CD14-positive monocyte (primary cell): ENCODE results near the gene GALP. TPM values are rescaled to one million over a fixed set of nuclear protein-coding genes. Genes with fewer than 3 reads are reported as not detected.

ENCODE experiments used
- DNase-seq, 3 donors: peaks; one replicate each; pipeline ENCODE4 v3.0.0-alpha.2; 2011 to 2022
- H2AFZ ChIP-seq: 2 replicates; pipeline ENCODE4 v1.6.0; 2012; ENCODE audit warnings: mild to moderate bottlenecking, low read depth, low read length, inconsistent platforms; ENCODE audit not compliant: insufficient read depth, poor library complexity, severe bottlenecking
- H3K27ac ChIP-seq, 2 donors: 1 replicate in 1 of 2; 2 replicates in 1 of 2; pipeline ENCODE4 v1.5.1; 2012 to 2013; ENCODE audit warnings: low read length in 2 of 2, control low read depth in 1 of 2, inconsistent platforms in 1 of 2, low read depth in 1 of 2, mild to moderate bottlenecking in 1 of 2
- H3K27me3 ChIP-seq, 2 donors: one replicate each; pipeline versions ENCODE4 v1.6.0 to v1.6.1; 2011 to 2013; ENCODE audit warnings: low read length in 2 of 2; ENCODE audit not compliant: control insufficient read depth in 2 of 2, insufficient read depth in 2 of 2
- H3K36me3 ChIP-seq, 2 donors: replicated peaks in 1 of 2; 1 replicate in 1 of 2; 2 replicates in 1 of 2; pipeline versions ENCODE4 v1.5.1 to v1.6.1; 2012 to 2013; ENCODE audit warnings: low read length in 2 of 2, control low read depth in 1 of 2, inconsistent platforms in 1 of 2, mild to moderate bottlenecking in 1 of 2; ENCODE audit not compliant: insufficient read depth in 2 of 2, control insufficient read depth in 1 of 2
- H3K4me1 ChIP-seq, 2 donors: 1 replicate in 1 of 2; 2 replicates in 1 of 2; pipeline versions ENCODE4 v1.5.1 to v1.6.1; 2012 to 2013; ENCODE audit warnings: low read length in 2 of 2, control low read depth in 1 of 2, inconsistent platforms in 1 of 2, mild to moderate bottlenecking in 1 of 2, moderate library complexity in 1 of 2; ENCODE audit not compliant: insufficient read depth in 2 of 2, control insufficient read depth in 1 of 2
- H3K4me2 ChIP-seq: replicated peaks from 2 replicates; pipeline ENCODE3; 2012; ENCODE audit warnings: low read length, moderate library complexity, mild to moderate bottlenecking; ENCODE audit not compliant: poor library complexity, severe bottlenecking; ENCODE audit errors: extremely low read depth
- H3K4me3 ChIP-seq, 3 experiments: fragments of 200-600 bp in 1 of 3; sonication (generic) in 1 of 3; replicated peaks in 1 of 3; 1 replicate in 2 of 3; 2 replicates in 1 of 3; pipeline ENCODE4 v1.5.1; 2011 to 2013; ENCODE audit warnings: low read length in 3 of 3, mild to moderate bottlenecking in 3 of 3, control low read depth in 2 of 3, low read depth in 2 of 3, inconsistent platforms in 1 of 3, moderate library complexity in 1 of 3
- H3K79me2 ChIP-seq: 2 replicates; pipeline ENCODE4 v1.6.0; 2012; ENCODE audit warnings: mild to moderate bottlenecking, control low read depth, inconsistent platforms, low read length, moderate library complexity; ENCODE audit not compliant: insufficient read depth
- H3K9ac ChIP-seq: 2 replicates; pipeline ENCODE4 v1.6.0; 2017; ENCODE audit warnings: low read length, mild to moderate bottlenecking; ENCODE audit not compliant: insufficient read depth, poor library complexity, severe bottlenecking
- H3K9me3 ChIP-seq, 2 donors: replicated peaks in 1 of 2; 1 replicate in 1 of 2; 2 replicates in 1 of 2; pipeline versions ENCODE4 v1.5.1 to v1.6.1; 2012 to 2013; ENCODE audit warnings: low read length in 2 of 2, control low read depth in 1 of 2; ENCODE audit not compliant: control insufficient read depth in 1 of 2, insufficient read depth in 1 of 2
- H4K20me1 ChIP-seq: 2 replicates; pipeline ENCODE4 v1.6.0; 2012; ENCODE audit warnings: mild to moderate bottlenecking, low read length, control low read depth, moderate library complexity; ENCODE audit not compliant: insufficient read depth
- H3K27ac Mint-ChIP-seq, 7 donors: one replicate each; pipeline ENCODE4 v1.8.0; 2020; ENCODE audit warnings: mild to moderate bottlenecking in 7 of 7, mixed read lengths in 7 of 7, moderate library complexity in 6 of 7, inconsistent platforms in 2 of 7
- H3K27me3 Mint-ChIP-seq, 3 donors: one replicate each; pipeline ENCODE4 v1.8.0; 2021 to 2022; ENCODE audit warnings: low read depth in 3 of 3, mild to moderate bottlenecking in 3 of 3, mixed read lengths in 3 of 3, moderate library complexity in 3 of 3, inconsistent platforms in 1 of 3
- H3K36me3 Mint-ChIP-seq, 2 donors: one replicate each; pipeline ENCODE4 v1.8.0; 2020; ENCODE audit warnings: mixed read lengths in 2 of 2, inconsistent platforms in 1 of 2, mild to moderate bottlenecking in 1 of 2
- H3K4me1 Mint-ChIP-seq: one replicate; pipeline ENCODE4 v1.8.0; 2020; ENCODE audit warnings: mild to moderate bottlenecking, mixed read lengths
- H3K4me3 Mint-ChIP-seq, 2 donors: one replicate each; pipeline ENCODE4 v1.8.0; 2020; ENCODE audit warnings: mild to moderate bottlenecking in 2 of 2, mixed read lengths in 2 of 2, moderate library complexity in 1 of 2
- H3K9me3 Mint-ChIP-seq, 7 donors: one replicate each; pipeline ENCODE4 v1.8.0; 2020 to 2022; ENCODE audit warnings: mixed read lengths in 7 of 7, mild to moderate bottlenecking in 6 of 7, moderate library complexity in 6 of 7, inconsistent platforms in 2 of 7
- WGBS: methylation state at CpG from one replicate; pipeline ENCODE4 v1.1.5; 2013; ENCODE audit warnings: missing lambda C conversion rate; ENCODE audit not compliant: insufficient coverage; 5-methylcytosine and 5-hydroxymethylcytosine counted together
- intact Hi-C, 2 donors: fragments of 100-400 bp; cut with micrococcal nuclease; formaldehyde crosslinking; loops; one replicate each; pipeline versions ENCODE4 v1.15.0 to v1.15.1; 2023
- polyA plus RNA-seq, 3 donors: library from polyadenylated mRNA; depleted of rRNA in 1 of 3; unstranded in 2 of 3; stranded (reverse) in 1 of 3; fragments of 300-500 nt in 2 of 3; fragments of >200 nt in 1 of 3; fragmentation: Illumina TruSeq in 2 of 3; gene quantifications; 1 replicate in 2 of 3; 2 replicates in 1 of 3; pipeline ENCODE4 v1.2.3, GENCODE V29; 2012 to 2021
- TF ChIP-seq, protein P1 (sequence below): fragments of 200-600 bp; IDR thresholded peaks from one replicate; pipeline ENCODE4 v1.8.0; 2022; ENCODE audit warnings: antibody characterized with exemption, mild to moderate bottlenecking

The GALP gene
- polyA plus RNA-seq, 3 donors = not detected

DNA sequence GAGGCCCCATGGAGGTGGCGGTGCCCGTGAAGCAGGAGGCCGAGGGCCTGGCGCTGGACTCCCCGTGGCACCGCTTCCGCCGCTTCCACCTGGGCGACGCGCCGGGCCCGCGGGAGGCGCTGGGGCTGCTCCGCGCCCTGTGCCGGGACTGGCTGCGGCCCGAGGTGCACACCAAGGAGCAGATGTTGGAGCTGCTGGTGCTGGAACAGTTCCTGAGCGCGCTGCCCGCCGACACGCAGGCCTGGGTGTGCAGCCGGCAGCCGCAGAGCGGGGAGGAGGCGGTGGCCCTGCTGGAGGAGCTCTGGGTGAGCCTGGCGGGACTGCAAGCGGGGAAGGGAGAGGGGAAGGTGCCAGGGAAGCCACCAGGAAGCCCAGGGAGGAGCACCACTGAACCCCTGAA, 28.9 kb upstream of the GALP start:
- TF ChIP-seq, protein P1, sequence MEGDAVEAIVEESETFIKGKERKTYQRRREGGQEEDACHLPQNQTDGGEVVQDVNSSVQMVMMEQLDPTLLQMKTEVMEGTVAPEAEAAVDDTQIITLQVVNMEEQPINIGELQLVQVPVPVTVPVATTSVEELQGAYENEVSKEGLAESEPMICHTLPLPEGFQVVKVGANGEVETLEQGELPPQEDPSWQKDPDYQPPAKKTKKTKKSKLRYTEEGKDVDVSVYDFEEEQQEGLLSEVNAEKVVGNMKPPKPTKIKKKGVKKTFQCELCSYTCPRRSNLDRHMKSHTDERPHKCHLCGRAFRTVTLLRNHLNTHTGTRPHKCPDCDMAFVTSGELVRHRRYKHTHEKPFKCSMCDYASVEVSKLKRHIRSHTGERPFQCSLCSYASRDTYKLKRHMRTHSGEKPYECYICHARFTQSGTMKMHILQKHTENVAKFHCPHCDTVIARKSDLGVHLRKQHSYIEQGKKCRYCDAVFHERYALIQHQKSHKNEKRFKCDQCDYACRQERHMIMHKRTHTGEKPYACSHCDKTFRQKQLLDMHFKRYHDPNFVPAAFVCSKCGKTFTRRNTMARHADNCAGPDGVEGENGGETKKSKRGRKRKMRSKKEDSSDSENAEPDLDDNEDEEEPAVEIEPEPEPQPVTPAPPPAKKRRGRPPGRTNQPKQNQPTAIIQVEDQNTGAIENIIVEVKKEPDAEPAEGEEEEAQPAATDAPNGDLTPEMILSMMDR = no peak
- Histone ChIP-seq H3K4me1 (peaks cover 1% of the 10 kb centered on the region in 2 donors), H3K9me3 (no peaks in the 10 kb centered on the region), H3K4me3 (no peak overlapping the region), H3K27ac (no peak overlapping the region), H3K4me2 (no peak overlapping the region), H3K36me3 (peaks cover 4 to 10% of the 10 kb centered on the region in 2 donors), H3K79me2 (peaks cover 2% of the 10 kb centered on the region), H3K9ac (no peak overlapping the region), H4K20me1 (no peaks in the 10 kb centered on the region), H2AFZ (no peak overlapping the region), H3K27me3 (no peaks in the 10 kb centered on the region)
- H3K4me1 Mint-ChIP-seq = peaks cover 9% of the 10 kb centered on the region
- H3K4me3 Mint-ChIP-seq = no peak overlapping the region
- H3K36me3 Mint-ChIP-seq = peaks cover 13 to 34% of the 10 kb centered on the region in 2 donors
- peaks cover 0 to 2% (median 0%) of the 10 kb centered on the region in 3 donors for H3K27me3 Mint-ChIP-seq
- DNase-seq = no peak
- intact Hi-C loops = no loop called here
- H3K27ac Mint-ChIP-seq = no peak overlapping the region
- peaks cover 0 to 3% (median 2%) of the 10 kb centered on the region in 7 donors for H3K9me3 Mint-ChIP-seq
- WGBS = 94% methylated on average over 31 of the region's 31 CpGs

DNA sequence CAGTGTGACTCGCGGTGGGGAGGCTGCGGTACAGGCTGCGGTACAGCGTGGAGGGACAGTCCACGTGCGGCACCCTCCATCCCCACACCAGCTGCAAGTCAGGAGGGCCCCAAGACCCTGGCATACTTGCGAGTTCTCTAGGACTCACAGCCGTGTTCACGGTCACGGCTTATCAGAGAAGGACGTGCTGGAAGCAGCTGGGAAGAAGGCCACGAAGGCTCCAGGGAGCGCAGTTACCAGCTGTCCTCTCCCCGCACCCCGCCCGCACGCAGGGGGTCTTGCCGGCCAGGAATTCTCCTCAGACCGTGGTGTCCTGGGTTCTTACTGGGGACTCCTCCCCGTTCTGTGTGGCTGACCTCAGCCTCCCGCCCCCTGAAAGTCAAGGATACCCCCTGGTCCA, 28.5 kb upstream of the GALP start:
- Histone ChIP-seq H3K27me3 (no peaks in the 10 kb centered on the region), H3K36me3 (peaks cover 4 to 10% of the 10 kb centered on the region in 2 donors), H3K27ac (no peak overlapping the region), H3K4me1 (no peaks in the 10 kb centered on the region), H3K79me2 (peaks cover 2% of the 10 kb centered on the region), H4K20me1 (no peaks in the 10 kb centered on the region), H3K4me2 (no peak overlapping the region), H3K9me3 (no peaks in the 10 kb centered on the region), H3K4me3 (no peak overlapping the region), H2AFZ (no peak overlapping the region), H3K9ac (no peak overlapping the region)
- DNase-seq = no peak
- peaks cover 0 to 3% (median 2%) of the 10 kb centered on the region in 7 donors for H3K9me3 Mint-ChIP-seq
- TF ChIP-seq, protein P1 = no peak
- 98% methylated on average over 19 of the region's 22 CpGs for WGBS
- peaks cover 0 to 2% (median 0%) of the 10 kb centered on the region in 3 donors for H3K27me3 Mint-ChIP-seq
- intact Hi-C loops = no loop called here
- no peak overlapping the region for H3K4me3 Mint-ChIP-seq
- peaks cover 7% of the 10 kb centered on the region for H3K4me1 Mint-ChIP-seq
- no peak overlapping the region for H3K27ac Mint-ChIP-seq
- peaks cover 14 to 34% of the 10 kb centered on the region in 2 donors for H3K36me3 Mint-ChIP-seq
